Naive thymus-derived CD8-positive, alpha-beta T cell (primary cell): ENCODE results near the gene LRBA. TPM values are rescaled to one million over a fixed set of nuclear protein-coding genes. Genes with fewer than 3 reads are reported as not detected.

Source experiments
- ATAC-seq, 2 donors: fragments of 150-1000 bp; cut with Tn5 transposase in 1 of 2; sonication (Bioruptor Pico), chemical (Tn5 transposase) in 1 of 2; 1 replicate in 1 of 2; 2 replicates in 1 of 2; pipeline ENCODE4 v1.10.0; 2021; ENCODE audit warnings: mild to moderate bottlenecking in 2 of 2, moderate library complexity in 2 of 2
- POLR2A ChIA-PET: fragments of 350-600 bp; sonication (Branson Sonifier 250); formaldehyde crosslinking; loops from one replicate; lab custom pipeline; 2021; ENCODE audit warnings: antibody characterized with exemption; lab: Charles Lee
- DNase-seq, 10 donors: peaks; one replicate each; pipeline versions ENCODE4 v3.0.0 to v3.0.0-alpha.2; 2020 to 2022
- H3K27ac Mint-ChIP-seq, 10 donors: one replicate each; pipeline ENCODE4 v1.8.0; 2020 to 2022; ENCODE audit warnings: mild to moderate bottlenecking in 10 of 10, mixed read lengths in 10 of 10, moderate library complexity in 4 of 10, inconsistent platforms in 1 of 10
- H3K27me3 Mint-ChIP-seq, 5 donors: one replicate each; pipeline ENCODE4 v1.8.0; 2021 to 2022; ENCODE audit warnings: mixed read lengths in 5 of 5
- H3K36me3 Mint-ChIP-seq, 3 donors: one replicate each; pipeline ENCODE4 v1.8.0; 2020 to 2022; ENCODE audit warnings: mixed read lengths in 3 of 3, mild to moderate bottlenecking in 2 of 3, inconsistent platforms in 1 of 3
- H3K4me1 Mint-ChIP-seq, 4 donors: one replicate each; pipeline ENCODE4 v1.8.0; 2021 to 2022; ENCODE audit warnings: mixed read lengths in 4 of 4
- H3K4me3 Mint-ChIP-seq, 10 donors: one replicate each; pipeline ENCODE4 v1.8.0; 2020 to 2022; ENCODE audit warnings: mild to moderate bottlenecking in 10 of 10, mixed read lengths in 10 of 10, moderate library complexity in 6 of 10, inconsistent platforms in 1 of 10
- H3K9me3 Mint-ChIP-seq, 9 donors: one replicate each; pipeline ENCODE4 v1.8.0; 2020 to 2022; ENCODE audit warnings: mixed read lengths in 9 of 9, mild to moderate bottlenecking in 3 of 9, inconsistent platforms in 1 of 9, moderate library complexity in 1 of 9
- polyA plus RNA-seq, 3 donors: library from polyadenylated mRNA; unstranded; fragments of 300-500 nt; fragmentation: Illumina TruSeq; gene quantifications; one replicate each; pipeline ENCODE4 v1.2.3, GENCODE V29; 2021
- total RNA-seq, 8 experiments: library from RNA in 2 of 8; stranded (reverse) in 2 of 8; gene quantifications; one replicate each; pipeline ENCODE4 v1.2.3 and lab custom pipeline; 2021 to 2026

LRBA gene
- total and polyA plus RNA-seq, 5 experiments from 2014 or later: 16.4 to 57.7 (median 18.4) TPM

GRCh38 chr4:150725957-150726523 is 289.0 kb downstream of the LRBA start:
- H3K4me3 Mint-ChIP-seq: no peak overlapping the region
- H3K9me3 Mint-ChIP-seq: peaks cover 5 to 35% (median 17%) of the 10 kb centered on the region in 9 donors
- no peak for DNase-seq
- no peak overlapping the region for H3K27ac Mint-ChIP-seq
- POLR2A ChIA-PET: no interaction called here
- H3K4me1 Mint-ChIP-seq: peaks cover 0 to 11% (median 6%) of the 10 kb centered on the region in 4 donors
- H3K27me3 Mint-ChIP-seq: no peaks in the 10 kb centered on the region
- peaks cover 47 to 80% (median 75%) of the 10 kb centered on the region in 3 donors for H3K36me3 Mint-ChIP-seq
- no peak for ATAC-seq

GRCh38 chr4:150723727-150724411 is 291.2 kb downstream of the LRBA start:
- DNase-seq (no peak), ATAC-seq (no peak)
- Mint-ChIP-seq H3K4me1 (peaks cover 0 to 14% (median 6%) of the 10 kb centered on the region in 4 donors), H3K27me3 (no peaks in the 10 kb centered on the region), H3K4me3 (no peak overlapping the region), H3K27ac (peak overlapping the region in 1 of 10 donors; percentile 22), H3K36me3 (peaks cover 50 to 74% (median 62%) of the 10 kb centered on the region in 3 donors), H3K9me3 (peaks cover 5 to 35% (median 17%) of the 10 kb centered on the region in 9 donors)
- POLR2A ChIA-PET: interaction anchor here (0.5 kb wide), 1 partner anchor 267 kb away, joined by 4 read pairs; no protein-coding TSS in a partner anchor

- H3K4me1 Mint-ChIP-seq: peaks cover 0 to 12% (median 6%) of the 10 kb centered on the region in 4 donors
- no peak for ATAC-seq
- POLR2A ChIA-PET: interaction anchor here (0.5 kb wide), 1 partner anchor 268 kb away, joined by 4 read pairs; no protein-coding TSS in a partner anchor
- no peaks in the 10 kb centered on the region for H3K27me3 Mint-ChIP-seq
- peaks cover 42 to 67% (median 54%) of the 10 kb centered on the region in 3 donors for H3K36me3 Mint-ChIP-seq
- H3K4me3 Mint-ChIP-seq: no peak overlapping the region
- no peak overlapping the region for H3K27ac Mint-ChIP-seq
- no peak for DNase-seq
- H3K9me3 Mint-ChIP-seq: peaks cover 5 to 31% (median 15%) of the 10 kb centered on the region in 9 donors
These were observed 292.1 kb downstream of the LRBA start for GRCh38 chr4:150722908-150723362.

GRCh38 chr4:150720973-150721518 is 294.0 kb downstream of the LRBA start:
- no peak for DNase-seq
- ATAC-seq: no peak
- Mint-ChIP-seq H3K4me3 (no peak overlapping the region), H3K4me1 (peaks cover 0 to 12% (median 6%) of the 10 kb centered on the region in 4 donors), H3K27me3 (no peaks in the 10 kb centered on the region), H3K27ac (no peak overlapping the region), H3K9me3 (peaks cover 0 to 13% (median 6%) of the 10 kb centered on the region in 9 donors), H3K36me3 (peaks cover 24 to 51% (median 36%) of the 10 kb centered on the region in 3 donors)
- POLR2A ChIA-PET: no interaction called here

GRCh38 chr4:150717952-150718351 is 297.1 kb downstream of the LRBA start:
- H3K36me3 Mint-ChIP-seq: peaks cover 10 to 32% (median 22%) of the 10 kb centered on the region in 3 donors
- H3K27ac Mint-ChIP-seq: no peak overlapping the region
- no peak for ATAC-seq

GRCh38 chr4:150714462-150715438 is 300.3 kb downstream of the LRBA start:
- Mint-ChIP-seq H3K27me3 (no peaks in the 10 kb centered on the region), H3K9me3 (no peaks in the 10 kb centered on the region), H3K36me3 (peaks cover 2 to 21% (median 20%) of the 10 kb centered on the region in 3 donors), H3K4me3 (no peak overlapping the region), H3K27ac (no peak overlapping the region), H3K4me1 (peaks cover 0 to 4% (median 2%) of the 10 kb centered on the region in 4 donors)
- POLR2A ChIA-PET: no interaction called here
- ATAC-seq: no peak
- no peak for DNase-seq

More at GRCh38 chr4:150717952-150718351, 297.1 kb downstream of the LRBA start:
- DNase-seq: no peak
- POLR2A ChIA-PET: interaction anchor here (0.5 kb wide), 1 partner anchor 30 kb away, joined by 3 read pairs; no protein-coding TSS in a partner anchor
- no peaks in the 10 kb centered on the region for H3K9me3 Mint-ChIP-seq
- H3K27me3 Mint-ChIP-seq: no peaks in the 10 kb centered on the region
- peaks cover 0 to 5% (median 4%) of the 10 kb centered on the region in 4 donors for H3K4me1 Mint-ChIP-seq
- H3K4me3 Mint-ChIP-seq: no peak overlapping the region

GRCh38 chr4:150713251-150713650 is 301.8 kb downstream of the LRBA start:
- DNase-seq (no peak), ATAC-seq (no peak)
- Mint-ChIP-seq H3K4me1 (peaks cover 0 to 5% (median 2%) of the 10 kb centered on the region in 4 donors), H3K27me3 (no peaks in the 10 kb centered on the region), H3K4me3 (no peak overlapping the region), H3K27ac (no peak overlapping the region), H3K36me3 (peaks cover 0 to 21% (median 18%) of the 10 kb centered on the region in 3 donors), H3K9me3 (no peaks in the 10 kb centered on the region)
- POLR2A ChIA-PET: no interaction called here

GRCh38 chr4:150710770-150711375 is 304.2 kb downstream of the LRBA start:
- no peak for ATAC-seq
- H3K27me3 Mint-ChIP-seq: no peaks in the 10 kb centered on the region

GRCh38 chr4:150708004-150708403 is 307.1 kb downstream of the LRBA start:
- Mint-ChIP-seq H3K9me3 (no peaks in the 10 kb centered on the region), H3K27ac (no peak overlapping the region), H3K4me3 (no peak overlapping the region), H3K4me1 (peaks cover 0 to 5% (median 2%) of the 10 kb centered on the region in 4 donors), H3K27me3 (no peaks in the 10 kb centered on the region), H3K36me3 (peaks cover 0 to 16% (median 8%) of the 10 kb centered on the region in 3 donors)
- DNase-seq (no peak), ATAC-seq (no peak)
- POLR2A ChIA-PET: no interaction called here

More at GRCh38 chr4:150710770-150711375, 304.2 kb downstream of the LRBA start:
- POLR2A ChIA-PET: no interaction called here
- Mint-ChIP-seq H3K9me3 (no peaks in the 10 kb centered on the region), H3K4me3 (no peak overlapping the region), H3K4me1 (peaks cover 0 to 5% (median 2%) of the 10 kb centered on the region in 4 donors), H3K36me3 (peaks cover 0 to 20% (median 14%) of the 10 kb centered on the region in 3 donors), H3K27ac (no peak overlapping the region)
- DNase-seq: no peak

- H3K4me3 Mint-ChIP-seq: no peak overlapping the region
- DNase-seq (no peak), ATAC-seq (no peak)
- no peaks in the 10 kb centered on the region for H3K27me3 Mint-ChIP-seq
- H3K36me3 Mint-ChIP-seq: peaks cover 0 to 13% (median 9%) of the 10 kb centered on the region in 3 donors
- no peak overlapping the region for H3K27ac Mint-ChIP-seq
- H3K4me1 Mint-ChIP-seq: peaks cover 0 to 8% (median 5%) of the 10 kb centered on the region in 4 donors
- H3K9me3 Mint-ChIP-seq: no peaks in the 10 kb centered on the region
- POLR2A ChIA-PET: no interaction called here
These were observed 315.5 kb downstream of the LRBA start for GRCh38 chr4:150699599-150699998.

GRCh38 chr4:150695162-150695561 is 319.9 kb downstream of the LRBA start:
- H3K9me3 Mint-ChIP-seq: peaks cover 0 to 3% (median 0%) of the 10 kb centered on the region in 9 donors
- ATAC-seq: no peak
- H3K4me1 Mint-ChIP-seq: peaks cover 0 to 8% (median 6%) of the 10 kb centered on the region in 4 donors
- H3K27ac Mint-ChIP-seq: peak overlapping the region in 1 of 10 donors; percentile 40
- DNase-seq: no peak
- no peaks in the 10 kb centered on the region for H3K27me3 Mint-ChIP-seq
- H3K4me3 Mint-ChIP-seq: no peak overlapping the region
- H3K36me3 Mint-ChIP-seq: peaks cover 4 to 18% (median 8%) of the 10 kb centered on the region in 3 donors
- POLR2A ChIA-PET: no interaction called here
